GM21360 (cell line): ENCODE results near the gene CCL13.
"Not testable (repeated sequence)": the region's sequence is repeated elsewhere in the genome, so short reads cannot be mapped to it uniquely, and the experiment has no call there.

Experiments
- ATAC-seq: cut with Tn5 transposase; IDR thresholded peaks from one replicate; pipeline ENCODE4 v1.9.1; 2021; ENCODE audit warnings: mild to moderate bottlenecking, moderate library complexity; ENCODE audit not compliant: unreplicated experiment

The CCL13 gene

GRCh38 chr17:34356194-34356593 lies at the start of gene CCL13:
Gene CCL13, plus strand, starts transcription at chr17:34356480. Its CDS starts 47 bp downstream, at chr17:34356527.
- ATAC-seq = no peak

- ATAC-seq = no peak
Measured at GRCh38 chr17:34307110-34307509, 49.2 kb upstream of the CCL13 start.

GRCh38 chr17:34308371-34308770 lies 47.9 kb upstream of the CCL13 start:
- no peak for ATAC-seq

GRCh38 chr17:34311291-34311690 lies 45.0 kb upstream of the CCL13 start:
- no peak for ATAC-seq

- no peak for ATAC-seq
Measured at GRCh38 chr17:34312080-34312479, 44.2 kb upstream of the CCL13 start.

GRCh38 chr17:34313164-34313563 lies 43.1 kb upstream of the CCL13 start:
- no peak for ATAC-seq

GRCh38 chr17:34314279-34314678 lies 42.0 kb upstream of the CCL13 start:
- no peak for ATAC-seq

- ATAC-seq = no peak
Measured at GRCh38 chr17:34318474-34318873, 37.8 kb upstream of the CCL13 start.

- ATAC-seq = no peak
Measured at GRCh38 chr17:34319039-34319483, 37.2 kb upstream of the CCL13 start, which contains the start of gene CCL8. Gene CCL8, plus strand, starts transcription at chr17:34319435. Its CDS starts 67 bp downstream, at chr17:34319502.

- no peak for ATAC-seq
Measured at GRCh38 chr17:34321964-34322363, 34.3 kb upstream of the CCL13 start.

- ATAC-seq = not testable (repeated sequence)
Measured at GRCh38 chr17:34327580-34327979, 28.7 kb upstream of the CCL13 start.

- no peak for ATAC-seq
Measured at GRCh38 chr17:34337701-34338100, 18.6 kb upstream of the CCL13 start.

GRCh38 chr17:34339138-34339770 lies 17.0 kb upstream of the CCL13 start:
- ATAC-seq = no peak

GRCh38 chr17:34341916-34342315 lies 14.4 kb upstream of the CCL13 start:
- no peak for ATAC-seq

- no peak for ATAC-seq
Measured at GRCh38 chr17:34347063-34347462, 9.2 kb upstream of the CCL13 start.

- no peak for ATAC-seq
Measured at GRCh38 chr17:34349751-34350150, 6.5 kb upstream of the CCL13 start.

- no peak for ATAC-seq
Measured at GRCh38 chr17:34351096-34351495, 5.2 kb upstream of the CCL13 start.

GRCh38 chr17:34352191-34352590 lies 4.1 kb upstream of the CCL13 start:
- no peak for ATAC-seq

- ATAC-seq = no peak
Measured at GRCh38 chr17:34354637-34355036, 1.6 kb upstream of the CCL13 start.

- ATAC-seq = no peak
Measured at GRCh38 chr17:34357398-34357797, 1.1 kb downstream of the CCL13 start.

GRCh38 chr17:34358631-34359030 lies 2.4 kb downstream of the CCL13 start:
- ATAC-seq = no peak

- no peak for ATAC-seq
Measured at GRCh38 chr17:34360601-34361270, 4.5 kb downstream of the CCL13 start.
